Stimulated activated effector memory CD8-positive, alpha-beta T cell treated with anti-CD3 and anti-CD28 coated beads, Interleukin-12 subunit alpha, Interleukin-12 subunit beta, amount 100 ng/mL, for 72 hours (primary cell): ENCODE measurements around the gene AGMO.
"Not testable (repeated sequence)": the region's sequence is repeated elsewhere in the genome, so short reads cannot be mapped to it uniquely, and the experiment has no call there.

Source experiments
- ATAC-seq: fragments of 150-1000 bp; cut with Tn5 transposase; 2 replicates; pipeline ENCODE4 v1.10.0; 2021
- DNase-seq, 2 donors: peaks; one replicate each; pipeline ENCODE4 v3.0.0; 2021 to 2022; ENCODE audit warnings: low spot score in 2 of 2
- H3K27ac Mint-ChIP-seq: one replicate; pipeline ENCODE4 v1.8.0; 2022; ENCODE audit warnings: mild to moderate bottlenecking, mixed read lengths
- H3K36me3 Mint-ChIP-seq: one replicate; pipeline ENCODE4 v1.8.0; 2022; ENCODE audit warnings: mild to moderate bottlenecking, mixed read lengths
- H3K4me1 Mint-ChIP-seq: one replicate; pipeline ENCODE4 v1.8.0; 2022; ENCODE audit warnings: mixed read lengths
- H3K4me3 Mint-ChIP-seq: one replicate; pipeline ENCODE4 v1.8.0; 2022; ENCODE audit warnings: mild to moderate bottlenecking, mixed read lengths
- H3K9me3 Mint-ChIP-seq: one replicate; pipeline ENCODE4 v1.8.0; 2022; ENCODE audit warnings: mixed read lengths

The AGMO gene

DNA sequence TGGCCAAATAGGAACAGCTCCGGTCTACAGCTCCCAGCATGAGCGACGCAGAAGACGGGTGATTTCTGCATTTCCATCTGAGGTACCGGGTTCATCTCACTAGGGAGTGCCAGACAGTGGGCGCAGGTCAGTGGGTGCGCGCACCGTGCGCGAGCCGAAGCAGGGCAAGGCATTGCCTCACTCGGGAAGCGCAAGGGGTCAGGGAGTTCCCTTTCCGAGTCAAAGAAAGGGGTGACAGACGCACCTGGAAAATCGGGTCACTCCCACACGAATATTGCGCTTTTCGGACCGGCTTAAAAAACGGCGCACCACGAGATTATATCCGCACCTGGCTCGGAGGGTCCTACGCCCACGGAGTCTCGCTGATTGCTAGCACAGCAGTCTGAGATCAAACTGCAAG is 14.5 kb downstream of the AGMO start:
- not testable (repeated sequence) for H3K27ac Mint-ChIP-seq, H3K4me1 Mint-ChIP-seq, H3K9me3 Mint-ChIP-seq, DNase-seq, H3K36me3 Mint-ChIP-seq, ATAC-seq, H3K4me3 Mint-ChIP-seq

DNA sequence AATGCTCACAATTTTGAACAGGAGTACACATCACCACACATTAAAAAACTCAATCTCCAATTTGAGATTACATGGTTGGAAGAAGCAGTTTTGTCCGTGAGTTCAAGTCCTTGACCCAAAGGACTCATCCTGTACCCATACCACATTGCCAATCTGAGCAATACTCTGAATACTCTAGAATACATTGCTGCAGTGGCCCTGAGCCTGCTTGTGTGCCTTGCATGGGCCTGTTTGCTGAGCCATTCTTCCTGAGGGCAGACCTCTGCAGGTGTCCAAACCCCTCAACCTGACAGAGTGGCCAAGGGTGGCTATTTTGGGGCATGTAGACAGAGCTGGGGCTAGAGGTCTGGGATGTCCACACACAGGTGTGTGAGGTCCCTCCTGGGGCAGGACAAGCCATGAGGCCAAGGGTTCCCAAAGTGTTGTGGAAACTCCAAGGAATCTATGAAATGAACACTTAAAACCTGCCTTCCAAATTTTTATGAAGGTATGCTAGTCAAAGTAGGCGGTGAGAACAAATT is 15.5 kb downstream of the AGMO start:
- Mint-ChIP-seq H3K36me3 (no peaks in the 10 kb centered on the region), H3K27ac (no peak overlapping the region), H3K4me3 (no peak overlapping the region), H3K4me1 (no peaks in the 10 kb centered on the region), H3K9me3 (peaks cover 7% of the 10 kb centered on the region)
- DNase-seq (no peak), ATAC-seq (no peak)

DNA sequence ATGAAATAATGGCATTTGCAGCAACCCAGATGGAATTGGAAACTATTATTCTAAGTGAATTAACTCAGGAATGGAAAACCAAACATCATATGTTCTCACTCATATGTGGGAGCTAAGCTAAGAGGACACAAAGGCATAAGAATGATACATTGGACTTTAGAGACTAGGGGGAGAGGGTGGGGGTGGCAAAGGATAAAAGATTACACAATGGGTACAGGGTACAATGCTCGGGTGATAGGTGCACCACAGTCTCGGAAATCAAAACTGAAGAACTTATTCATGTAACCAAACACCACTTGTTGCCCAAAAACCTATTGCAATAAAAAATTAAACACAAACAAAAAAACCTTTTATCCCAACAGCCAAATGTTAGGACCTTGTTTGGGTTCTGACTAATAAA is 17.8 kb downstream of the AGMO start:
- Mint-ChIP-seq H3K9me3 (peaks cover 9% of the 10 kb centered on the region), H3K36me3 (no peaks in the 10 kb centered on the region), H3K4me1 (no peaks in the 10 kb centered on the region), H3K4me3 (no peak overlapping the region), H3K27ac (no peak overlapping the region)
- ATAC-seq = no peak
- no peak for DNase-seq

DNA sequence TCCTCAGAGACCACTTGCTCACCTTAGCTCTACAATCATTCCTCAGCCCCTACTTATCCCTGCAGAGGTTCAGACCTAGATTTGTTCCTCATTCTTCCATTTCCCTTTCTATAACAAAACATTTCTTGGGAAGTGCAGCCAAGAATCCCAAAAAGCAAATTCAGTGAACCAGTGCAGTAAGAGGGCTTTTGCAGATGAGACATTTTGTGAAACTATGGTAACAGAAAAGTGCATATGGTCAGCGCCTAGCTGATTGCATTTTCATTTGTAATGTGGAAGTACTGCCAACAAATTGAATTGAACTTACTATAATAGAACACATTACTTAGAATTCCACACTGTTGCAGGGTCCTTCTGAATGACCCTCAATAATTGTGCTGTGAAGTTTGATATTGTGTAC is 18.6 kb downstream of the AGMO start:
- no peak overlapping the region for H3K27ac Mint-ChIP-seq
- H3K4me3 Mint-ChIP-seq = no peak overlapping the region
- ATAC-seq (no peak), DNase-seq (no peak)
- H3K4me1 Mint-ChIP-seq = no peaks in the 10 kb centered on the region
- no peaks in the 10 kb centered on the region for H3K36me3 Mint-ChIP-seq
- H3K9me3 Mint-ChIP-seq = peaks cover 9% of the 10 kb centered on the region

DNA sequence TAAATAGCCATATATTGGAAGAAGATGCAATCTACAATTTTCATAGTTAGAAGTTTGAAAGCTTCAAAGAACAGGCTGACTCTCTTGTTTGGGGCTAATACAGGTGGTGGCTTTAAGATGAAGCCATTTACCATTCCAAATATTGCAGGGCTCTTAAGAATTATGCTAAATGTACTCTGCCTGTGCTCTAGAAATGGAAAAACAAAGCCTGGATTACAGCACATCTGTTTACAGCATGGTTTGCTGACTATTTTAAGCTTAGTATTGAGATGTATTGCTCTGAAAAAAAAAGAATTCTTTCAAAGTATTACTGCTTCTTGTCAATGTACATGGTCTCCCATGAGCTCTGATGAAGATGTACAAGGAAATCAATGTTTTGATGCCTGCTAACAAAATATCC is 34.2 kb downstream of the AGMO start:
- Mint-ChIP-seq H3K36me3 (no peaks in the 10 kb centered on the region), H3K9me3 (no peaks in the 10 kb centered on the region), H3K4me1 (no peaks in the 10 kb centered on the region), H3K27ac (no peak overlapping the region), H3K4me3 (no peak overlapping the region)
- DNase-seq (no peak), ATAC-seq (no peak)

DNA sequence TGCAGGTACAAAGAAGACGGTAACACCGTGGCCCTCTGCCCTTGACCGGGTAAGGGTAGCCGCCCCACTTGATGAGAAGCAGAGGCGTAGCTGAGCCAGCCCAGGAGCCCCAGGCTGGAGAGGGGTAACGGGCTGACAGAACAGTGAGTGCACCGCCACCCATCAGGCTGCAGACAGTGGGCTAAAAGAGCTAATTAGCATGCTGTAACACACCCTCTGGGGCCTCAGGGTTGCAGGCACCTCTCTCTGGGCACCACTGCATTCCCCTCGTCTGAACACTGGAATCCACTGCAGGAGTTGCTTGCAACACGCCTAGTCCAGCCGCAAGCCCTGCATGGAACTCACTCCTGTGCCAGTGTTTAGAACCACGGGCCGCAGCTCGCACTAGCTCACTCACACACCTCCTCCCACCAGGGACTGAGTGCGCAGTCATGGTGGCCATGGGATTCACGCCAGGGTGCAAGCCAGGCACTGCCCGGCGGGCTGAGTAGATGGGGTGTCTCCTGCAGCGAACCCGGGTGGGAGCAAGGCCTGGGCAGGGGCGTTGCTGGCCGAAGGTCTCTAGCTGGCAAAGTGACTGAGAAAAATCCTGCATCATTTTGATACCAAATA is 36.1 kb downstream of the AGMO start:
- H3K36me3 Mint-ChIP-seq = no peaks in the 10 kb centered on the region
- peaks cover under 1% of the 10 kb centered on the region for H3K9me3 Mint-ChIP-seq
- H3K27ac Mint-ChIP-seq = no peak overlapping the region
- H3K4me1 Mint-ChIP-seq = no peaks in the 10 kb centered on the region
- ATAC-seq (peak; percentile 31), DNase-seq (no peak)
- H3K4me3 Mint-ChIP-seq = no peak overlapping the region

DNA sequence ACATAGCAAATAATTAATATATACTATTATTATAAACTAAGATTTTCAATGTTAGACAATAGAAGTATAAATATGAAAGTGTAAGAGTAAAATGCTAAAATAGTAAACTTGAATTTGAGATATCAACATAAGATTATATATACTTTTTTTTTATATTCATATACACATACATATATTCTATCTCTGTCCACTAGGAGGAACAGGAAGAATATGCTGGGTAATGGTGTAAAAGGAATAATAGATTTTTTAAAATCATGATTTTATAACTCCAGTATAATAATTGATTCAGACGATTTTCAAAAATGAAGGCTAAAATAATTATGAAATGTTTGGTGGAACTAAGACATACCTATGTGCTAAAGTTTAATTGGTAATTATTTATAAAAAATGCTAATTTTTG is 37.7 kb downstream of the AGMO start:
- H3K27ac Mint-ChIP-seq = no peak overlapping the region
- no peaks in the 10 kb centered on the region for H3K36me3 Mint-ChIP-seq
- H3K4me1 Mint-ChIP-seq = no peaks in the 10 kb centered on the region
- ATAC-seq (no peak), DNase-seq (no peak)
- no peak overlapping the region for H3K4me3 Mint-ChIP-seq
- H3K9me3 Mint-ChIP-seq = peaks cover 8% of the 10 kb centered on the region

DNA sequence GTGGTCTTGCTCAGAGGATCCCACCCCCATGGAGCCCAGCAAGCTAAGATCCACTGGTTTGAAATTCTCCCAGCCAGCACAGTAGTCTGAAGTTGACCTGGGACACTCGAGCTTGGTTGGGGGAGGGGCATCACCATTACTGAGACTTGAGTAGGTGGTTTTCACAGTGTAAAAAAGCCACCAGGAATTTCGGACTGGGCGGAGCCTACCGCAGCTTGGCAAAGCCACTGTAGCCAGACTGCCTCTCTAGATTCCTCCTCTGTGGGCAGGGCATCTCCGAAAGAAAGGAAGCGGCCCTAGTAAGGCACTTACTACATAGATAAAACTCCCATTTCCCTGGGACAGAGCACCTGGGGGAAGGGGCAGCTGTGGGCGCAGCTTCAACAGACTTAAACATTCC is 44.0 kb downstream of the AGMO start:
- not testable (repeated sequence) for H3K4me1 Mint-ChIP-seq, ATAC-seq, H3K27ac Mint-ChIP-seq, H3K4me3 Mint-ChIP-seq, DNase-seq, H3K36me3 Mint-ChIP-seq
- H3K9me3 Mint-ChIP-seq = peaks cover 14% of the 10 kb centered on the region

DNA sequence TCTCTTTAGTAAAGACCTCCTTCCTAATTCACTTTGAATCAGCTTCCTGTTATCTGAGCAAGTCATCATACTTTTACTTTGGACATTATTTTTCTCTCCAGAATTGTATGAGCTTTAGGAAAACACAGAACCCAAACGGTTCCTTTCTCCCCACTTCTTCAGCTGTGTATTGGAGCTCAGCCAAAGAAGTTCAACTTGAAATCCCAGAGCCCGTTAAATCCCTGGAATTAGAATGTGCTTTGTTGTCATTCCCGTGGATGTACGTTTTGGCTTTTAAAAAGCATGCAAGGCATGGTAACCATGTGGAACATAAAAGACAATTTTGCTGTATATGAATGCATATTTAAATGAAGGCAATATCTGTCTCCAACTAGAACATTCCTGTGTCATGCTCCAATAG is 46.6 kb downstream of the AGMO start:
- ATAC-seq (no peak), DNase-seq (no peak)
- Mint-ChIP-seq H3K9me3 (peaks cover 10% of the 10 kb centered on the region), H3K4me1 (no peaks in the 10 kb centered on the region), H3K36me3 (no peaks in the 10 kb centered on the region), H3K4me3 (no peak overlapping the region), H3K27ac (no peak overlapping the region)

DNA sequence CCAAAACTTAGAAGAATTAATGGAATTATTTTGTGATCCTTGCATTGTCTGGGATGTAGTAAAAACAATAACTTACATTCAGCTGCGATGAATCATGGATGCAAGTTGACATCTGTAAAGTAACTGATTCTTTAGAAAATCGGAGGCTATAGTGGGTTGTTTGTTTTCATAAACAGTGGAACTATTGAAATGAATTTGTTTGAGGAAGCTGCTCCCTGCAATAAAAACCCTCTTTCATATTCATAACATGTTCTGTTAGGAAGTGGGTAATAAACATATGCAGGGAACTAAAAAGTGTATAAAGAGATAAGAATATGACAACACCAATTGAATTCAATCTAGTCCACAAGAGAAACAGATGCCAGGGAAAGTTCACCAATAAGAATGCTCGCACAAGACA is 53.6 kb downstream of the AGMO start:
- Mint-ChIP-seq H3K27ac (no peak overlapping the region), H3K36me3 (no peaks in the 10 kb centered on the region), H3K4me1 (no peaks in the 10 kb centered on the region), H3K9me3 (peaks cover 2% of the 10 kb centered on the region), H3K4me3 (no peak overlapping the region)
- ATAC-seq (no peak), DNase-seq (no peak)

DNA sequence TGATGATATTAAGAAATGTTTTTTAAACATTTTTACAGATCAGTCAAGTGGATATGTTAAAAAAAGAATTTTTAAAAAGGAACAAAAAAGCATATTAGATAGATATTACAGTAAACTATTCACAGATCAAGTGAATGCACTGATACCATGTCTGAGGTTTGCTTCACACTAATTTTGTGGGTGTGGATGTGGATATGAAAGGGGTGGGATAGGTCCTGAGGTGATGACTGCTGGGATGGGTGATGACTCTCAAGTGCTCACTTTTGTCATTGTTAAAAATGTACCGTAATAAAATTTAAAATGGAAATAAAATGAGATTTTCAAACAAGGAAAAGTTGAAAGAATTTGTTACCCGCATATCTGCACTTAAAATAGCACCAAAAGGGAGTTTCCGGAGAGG is 54.1 kb downstream of the AGMO start:
- peaks cover 2% of the 10 kb centered on the region for H3K9me3 Mint-ChIP-seq
- H3K4me3 Mint-ChIP-seq = no peak overlapping the region
- H3K4me1 Mint-ChIP-seq = no peaks in the 10 kb centered on the region
- ATAC-seq (no peak), DNase-seq (no peak)
- H3K36me3 Mint-ChIP-seq = no peaks in the 10 kb centered on the region
- H3K27ac Mint-ChIP-seq = no peak overlapping the region

DNA sequence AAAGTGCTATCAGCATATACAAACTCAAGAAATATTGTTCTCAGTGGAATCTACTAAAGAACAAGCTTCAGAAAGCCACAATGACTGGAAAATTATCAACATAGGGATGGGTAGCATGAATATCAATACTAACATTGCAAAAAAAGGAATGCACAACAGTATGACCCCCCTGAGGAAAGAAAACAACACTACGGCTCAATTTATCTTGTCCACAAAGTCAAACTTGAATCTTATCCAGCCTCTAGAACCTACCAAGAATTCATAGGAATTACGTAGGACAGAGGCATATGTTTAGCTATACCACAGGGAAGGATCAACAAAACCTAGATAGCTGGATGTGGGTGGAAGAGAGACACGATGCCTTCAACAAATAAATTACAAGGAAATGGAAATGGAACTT is 54.6 kb downstream of the AGMO start:
- no peak for ATAC-seq
- Mint-ChIP-seq H3K9me3 (peaks cover 2% of the 10 kb centered on the region), H3K4me3 (no peak overlapping the region), H3K4me1 (no peaks in the 10 kb centered on the region), H3K27ac (no peak overlapping the region), H3K36me3 (no peaks in the 10 kb centered on the region)
- DNase-seq = no peak

DNA sequence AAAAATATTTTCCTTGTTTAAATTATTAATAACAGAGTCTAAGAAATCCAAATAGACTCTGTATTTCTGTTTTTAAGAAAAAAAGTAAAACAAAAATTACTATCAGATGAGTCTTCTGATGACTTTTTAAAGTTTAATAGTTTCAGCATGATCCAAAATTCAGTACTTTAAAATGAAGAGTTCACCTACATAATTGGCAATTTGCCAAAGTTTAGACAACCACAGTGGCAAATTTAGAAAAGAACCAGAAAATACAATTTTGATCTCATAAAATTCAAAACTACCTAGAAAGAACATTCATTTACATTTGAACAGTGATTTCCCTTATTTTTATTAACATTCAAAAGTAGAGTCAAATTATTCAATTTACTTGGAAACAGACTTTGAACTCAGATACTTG is 56.1 kb downstream of the AGMO start:
- Mint-ChIP-seq H3K9me3 (peaks cover 2% of the 10 kb centered on the region), H3K4me3 (no peak overlapping the region), H3K4me1 (no peaks in the 10 kb centered on the region)

DNA sequence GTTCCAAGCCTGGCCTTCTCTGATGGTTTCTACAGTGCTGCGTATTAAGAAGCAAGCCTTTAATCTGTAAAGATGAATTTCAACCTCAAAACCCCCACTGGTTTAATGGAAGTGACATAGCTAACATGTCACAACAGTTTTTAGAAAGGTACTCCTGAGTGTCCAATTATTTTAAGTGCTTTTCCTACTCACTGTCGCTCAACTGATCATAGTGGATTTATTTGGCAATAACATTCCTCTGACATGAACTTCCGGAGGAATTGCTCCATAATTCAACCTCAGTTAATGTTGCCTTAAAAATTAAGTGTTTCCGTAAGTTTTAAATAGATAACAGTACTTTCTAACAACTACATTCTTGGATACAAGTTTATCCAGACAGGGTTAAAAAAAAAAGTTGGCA is 57.5 kb downstream of the AGMO start:
- no peak for DNase-seq
- peaks cover 2% of the 10 kb centered on the region for H3K9me3 Mint-ChIP-seq
- H3K27ac Mint-ChIP-seq = no peak overlapping the region
- ATAC-seq = no peak
- H3K4me3 Mint-ChIP-seq = no peak overlapping the region
- H3K36me3 Mint-ChIP-seq = no peaks in the 10 kb centered on the region
- H3K4me1 Mint-ChIP-seq = no peaks in the 10 kb centered on the region

More for the DNA sequence above, 56.1 kb downstream of the AGMO start:
- DNase-seq (no peak), ATAC-seq (no peak)
- H3K36me3 Mint-ChIP-seq = no peaks in the 10 kb centered on the region
- H3K27ac Mint-ChIP-seq = no peak overlapping the region

DNA sequence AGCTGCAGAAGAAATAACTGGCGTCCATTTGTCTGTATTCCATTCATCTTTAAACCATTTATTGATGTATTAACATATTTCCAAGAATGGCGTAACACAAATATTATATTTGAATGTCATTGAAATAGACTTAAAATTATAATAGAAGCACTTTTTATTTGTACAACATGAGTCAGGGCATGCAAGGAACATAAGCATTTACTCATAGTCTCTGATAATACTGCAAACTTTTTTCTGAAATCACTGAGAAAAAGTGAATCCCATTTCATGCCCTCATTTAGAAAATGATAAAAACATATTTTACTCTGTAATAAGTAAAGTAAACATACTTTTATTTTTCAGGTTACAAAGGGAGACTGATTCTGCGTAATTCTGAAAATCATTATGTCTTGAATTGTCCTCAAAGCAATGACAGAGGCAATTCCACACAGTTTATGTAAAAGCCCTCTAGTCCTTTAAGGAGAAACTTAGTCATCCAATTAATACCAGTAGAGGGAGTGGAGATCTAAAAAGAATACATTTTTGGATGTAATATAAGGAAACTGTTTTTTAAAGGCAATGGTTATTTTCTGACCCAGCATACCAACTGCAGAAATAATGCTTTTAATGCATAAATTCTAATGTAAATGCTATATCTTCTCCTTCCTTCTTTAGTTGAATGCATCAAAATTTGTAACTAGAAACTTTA is 58.1 kb downstream of the AGMO start:
- Mint-ChIP-seq H3K4me1 (no peaks in the 10 kb centered on the region), H3K4me3 (no peak overlapping the region), H3K27ac (no peak overlapping the region), H3K9me3 (peaks cover 2% of the 10 kb centered on the region), H3K36me3 (no peaks in the 10 kb centered on the region)
- DNase-seq (no peak), ATAC-seq (no peak)

DNA sequence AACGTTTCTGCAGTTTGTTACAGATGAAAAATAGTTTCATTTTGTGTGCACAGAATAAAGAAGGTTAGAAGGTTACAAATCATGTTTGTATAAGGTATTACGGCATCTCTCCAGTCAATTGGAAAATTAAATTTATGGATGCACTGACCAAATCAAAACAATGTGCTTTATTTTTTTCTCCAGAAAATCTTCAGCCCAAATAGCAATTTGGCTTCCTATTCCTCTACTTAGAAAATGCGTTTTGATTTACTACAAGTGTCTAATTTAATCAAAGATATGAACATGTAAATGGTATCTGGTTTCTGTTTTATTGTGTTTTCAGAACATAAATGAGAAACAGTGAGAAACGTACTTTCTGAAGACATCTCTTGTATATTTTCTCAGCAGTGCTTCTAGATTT is 63.4 kb downstream of the AGMO start:
- H3K9me3 Mint-ChIP-seq = peaks cover 4% of the 10 kb centered on the region
- DNase-seq (no peak), ATAC-seq (no peak)
- no peak overlapping the region for H3K27ac Mint-ChIP-seq
- H3K36me3 Mint-ChIP-seq = no peaks in the 10 kb centered on the region
- no peak overlapping the region for H3K4me3 Mint-ChIP-seq
- H3K4me1 Mint-ChIP-seq = no peaks in the 10 kb centered on the region
